Stimulated activated effector memory CD8-positive, alpha-beta T cell treated with anti-CD3 and anti-CD28 coated beads, Interleukin-12 subunit alpha, Interleukin-12 subunit beta, amount 100 ng/mL, for 72 hours (primary cell): ENCODE results near the gene PICALM.
"Not testable (repeated sequence)": the region's sequence is repeated elsewhere in the genome, so short reads cannot be mapped to it uniquely, and the experiment has no call there.

ENCODE experiments used
- ATAC-seq: fragments of 150-1000 bp; cut with Tn5 transposase; 2 replicates; pipeline ENCODE4 v1.10.0; 2021
- DNase-seq, 2 donors: peaks; one replicate each; pipeline ENCODE4 v3.0.0; 2021 to 2022; ENCODE audit warnings: low spot score in 2 of 2
- H3K27ac Mint-ChIP-seq: one replicate; pipeline ENCODE4 v1.8.0; 2022; ENCODE audit warnings: mild to moderate bottlenecking, mixed read lengths
- H3K36me3 Mint-ChIP-seq: one replicate; pipeline ENCODE4 v1.8.0; 2022; ENCODE audit warnings: mild to moderate bottlenecking, mixed read lengths
- H3K4me1 Mint-ChIP-seq: one replicate; pipeline ENCODE4 v1.8.0; 2022; ENCODE audit warnings: mixed read lengths
- H3K4me3 Mint-ChIP-seq: one replicate; pipeline ENCODE4 v1.8.0; 2022; ENCODE audit warnings: mild to moderate bottlenecking, mixed read lengths
- H3K9me3 Mint-ChIP-seq: one replicate; pipeline ENCODE4 v1.8.0; 2022; ENCODE audit warnings: mixed read lengths

Gene PICALM

DNA sequence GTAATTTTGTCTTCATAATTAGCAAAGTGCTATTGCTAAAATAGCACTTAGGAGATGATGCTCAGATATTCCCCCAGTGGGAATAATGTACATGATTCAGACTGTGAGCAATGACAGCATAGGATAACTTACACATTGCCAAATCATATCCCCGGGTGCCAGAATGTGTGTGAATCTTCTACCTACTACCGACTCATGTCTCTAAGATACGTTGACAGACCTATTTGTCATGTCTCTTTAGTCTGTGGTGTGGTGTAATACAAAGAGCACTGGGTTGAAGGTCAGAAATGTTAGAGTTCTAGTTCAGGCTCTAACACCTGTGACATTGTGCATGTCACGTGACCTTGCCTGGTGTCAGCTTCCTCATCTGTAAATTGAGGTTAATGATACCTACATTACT, 31.0 kb upstream of the PICALM start:
- ATAC-seq, result peak; percentile 91
- H3K36me3 Mint-ChIP-seq, result no peaks in the 10 kb centered on the region
- H3K4me1 Mint-ChIP-seq, result no peaks in the 10 kb centered on the region
- DNase-seq, result no peak
- no peak overlapping the region for H3K27ac Mint-ChIP-seq
- H3K4me3 Mint-ChIP-seq, result no peak overlapping the region
- no peaks in the 10 kb centered on the region for H3K9me3 Mint-ChIP-seq

DNA sequence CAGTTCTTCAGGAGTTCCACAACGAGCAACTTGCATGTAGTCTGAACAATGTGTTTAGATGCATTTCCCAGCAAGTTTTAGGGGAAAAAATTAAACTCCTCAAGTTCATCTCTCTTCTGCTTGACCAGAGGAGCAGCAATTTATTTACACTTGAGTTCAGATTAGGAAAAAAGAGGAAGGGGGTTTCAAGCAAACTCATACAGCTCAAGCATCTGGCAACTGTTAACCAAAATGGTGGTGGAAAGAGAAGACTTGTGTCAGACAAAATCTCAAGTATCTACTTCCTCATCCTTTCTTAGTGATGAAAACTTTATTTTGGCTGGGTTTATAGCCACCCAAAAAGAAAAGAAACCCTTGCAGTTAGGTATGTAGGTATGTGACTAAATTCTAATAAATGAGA, 29.1 kb upstream of the PICALM start:
- Mint-ChIP-seq H3K27ac (no peak overlapping the region), H3K4me1 (no peaks in the 10 kb centered on the region), H3K9me3 (no peaks in the 10 kb centered on the region), H3K4me3 (no peak overlapping the region), H3K36me3 (no peaks in the 10 kb centered on the region)
- DNase-seq (no peak), ATAC-seq (no peak)

DNA sequence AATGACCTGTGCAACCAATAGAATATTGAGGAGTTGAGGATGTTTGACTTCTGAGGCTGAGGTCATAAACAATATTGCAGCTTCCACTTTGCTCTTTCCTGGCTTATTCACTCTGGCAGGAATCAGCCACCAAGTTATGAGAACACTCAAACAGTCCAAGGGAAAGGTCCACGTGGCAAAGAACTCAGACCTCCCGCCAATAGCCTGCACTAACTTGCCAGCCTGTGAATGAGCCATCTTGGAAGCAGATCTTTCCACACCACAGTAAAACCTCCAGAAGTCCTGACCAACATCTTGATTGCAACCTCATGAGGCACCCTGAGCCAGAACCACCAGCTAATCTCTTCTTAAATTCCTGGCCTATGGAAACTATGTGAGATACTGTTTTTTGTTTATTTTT, 22.7 kb upstream of the PICALM start:
- Mint-ChIP-seq H3K36me3 (no peaks in the 10 kb centered on the region), H3K27ac (peak overlapping the region; percentile 48), H3K4me1 (no peaks in the 10 kb centered on the region), H3K9me3 (no peaks in the 10 kb centered on the region), H3K4me3 (no peak overlapping the region)
- no peak for DNase-seq
- no peak for ATAC-seq

DNA sequence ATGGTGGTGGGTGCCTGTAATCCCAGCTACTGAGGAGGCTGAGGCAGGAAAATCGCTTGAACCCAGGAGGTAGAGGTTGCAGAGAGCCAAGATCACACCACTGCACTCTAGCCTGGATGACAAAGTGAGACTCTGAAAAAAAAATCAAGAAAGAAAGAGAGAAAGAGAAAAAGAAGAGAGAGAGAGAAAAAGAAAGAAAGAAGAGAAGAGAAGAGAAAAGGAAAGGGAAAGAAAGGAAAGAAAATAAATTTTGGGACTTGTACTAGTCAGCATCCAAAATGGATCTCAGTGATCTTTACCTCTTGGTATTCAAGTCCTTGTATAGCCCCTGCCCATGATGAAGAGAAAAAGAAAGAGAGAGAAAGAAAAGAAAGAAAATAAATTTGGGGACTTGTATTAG, 22.2 kb upstream of the PICALM start:
- no peak for DNase-seq
- Mint-ChIP-seq H3K4me3 (no peak overlapping the region), H3K4me1 (no peaks in the 10 kb centered on the region), H3K36me3 (no peaks in the 10 kb centered on the region), H3K27ac (no peak overlapping the region), H3K9me3 (no peaks in the 10 kb centered on the region)
- no peak for ATAC-seq

DNA sequence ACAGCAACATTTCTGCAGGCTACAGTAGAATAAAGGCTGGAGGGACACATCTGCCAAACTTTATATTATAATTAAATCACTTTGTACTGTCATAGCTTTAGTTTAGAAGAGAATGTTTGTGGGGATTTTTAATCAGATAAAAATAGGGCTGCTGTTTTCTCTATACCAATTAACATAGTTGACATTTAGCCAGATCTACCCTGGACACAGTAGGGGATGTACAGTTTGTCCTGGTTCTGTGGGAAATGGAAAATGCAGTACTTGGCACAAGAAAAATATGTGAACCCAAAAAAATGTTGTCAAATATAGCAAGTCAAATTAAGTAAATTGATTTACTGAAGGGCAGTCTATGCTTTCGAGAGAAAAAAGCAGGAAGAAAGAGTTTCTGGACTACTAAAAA, 20.8 kb upstream of the PICALM start:
- Mint-ChIP-seq H3K36me3 (no peaks in the 10 kb centered on the region), H3K27ac (no peak overlapping the region), H3K4me1 (no peaks in the 10 kb centered on the region), H3K9me3 (no peaks in the 10 kb centered on the region), H3K4me3 (no peak overlapping the region)
- ATAC-seq, result no peak
- DNase-seq, result no peak

DNA sequence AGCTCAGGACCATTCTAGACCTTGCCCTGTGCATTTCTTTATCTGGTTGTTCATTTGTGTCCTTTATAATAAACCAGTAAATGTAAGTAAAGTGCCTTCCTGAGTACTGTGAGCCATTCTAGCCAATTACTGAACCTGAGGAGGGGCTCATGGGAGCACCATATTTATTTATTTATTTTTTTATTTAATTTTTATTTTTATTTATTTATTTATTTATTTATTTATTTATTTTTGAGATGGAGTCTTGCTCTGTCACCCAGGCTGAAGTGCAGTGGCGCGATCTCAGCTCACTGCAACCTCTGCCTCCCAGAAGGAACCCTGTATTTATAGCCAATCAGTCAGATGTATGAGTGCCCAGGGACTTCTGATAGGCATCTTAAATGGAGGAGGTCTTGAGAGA, 18.8 kb upstream of the PICALM start:
- not testable (repeated sequence) for H3K27ac Mint-ChIP-seq, H3K4me1 Mint-ChIP-seq, H3K9me3 Mint-ChIP-seq, H3K4me3 Mint-ChIP-seq, ATAC-seq, H3K36me3 Mint-ChIP-seq, DNase-seq

DNA sequence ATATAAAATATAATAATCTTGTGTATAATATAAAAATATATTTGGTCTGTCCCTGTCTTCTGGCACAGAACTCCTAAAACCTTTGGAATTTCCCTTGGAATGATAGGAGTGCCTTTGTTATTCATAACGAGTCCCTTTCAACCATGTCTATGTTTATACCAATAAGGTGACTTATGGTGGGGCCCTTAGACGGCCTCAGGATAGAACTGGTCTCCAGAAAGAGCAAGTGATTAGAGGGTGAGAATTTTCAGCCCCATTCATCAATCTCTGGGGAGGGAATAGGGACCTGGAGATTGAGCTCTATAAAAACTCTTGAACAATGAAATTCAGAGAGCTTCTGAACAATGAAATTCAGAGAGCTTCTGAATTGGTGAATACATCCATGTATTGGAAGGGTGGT, 18.4 kb upstream of the PICALM start:
- no peaks in the 10 kb centered on the region for H3K4me1 Mint-ChIP-seq
- no peak for DNase-seq
- no peak for ATAC-seq
- no peaks in the 10 kb centered on the region for H3K36me3 Mint-ChIP-seq
- H3K4me3 Mint-ChIP-seq, result no peak overlapping the region
- no peak overlapping the region for H3K27ac Mint-ChIP-seq
- H3K9me3 Mint-ChIP-seq, result no peaks in the 10 kb centered on the region

DNA sequence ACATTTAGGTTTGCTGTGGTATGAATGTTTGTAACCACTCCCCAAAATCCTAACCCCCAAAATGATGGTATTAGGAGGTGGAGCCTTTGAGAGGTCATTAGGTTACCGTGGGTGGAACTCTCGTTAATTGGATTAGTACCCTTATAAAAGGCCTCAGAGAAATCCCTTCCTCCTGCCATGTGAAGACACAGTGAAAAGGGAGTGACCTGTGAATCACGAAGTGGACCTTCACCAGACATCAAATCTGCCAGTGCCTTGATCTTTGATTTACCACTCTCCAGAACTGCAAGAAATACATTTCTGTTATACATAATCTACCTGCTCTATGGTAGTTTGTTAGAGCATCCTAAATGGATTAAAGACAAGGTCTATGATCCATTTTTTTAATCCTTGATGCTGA, 12.6 kb upstream of the PICALM start:
- Mint-ChIP-seq H3K4me3 (no peak overlapping the region), H3K9me3 (no peaks in the 10 kb centered on the region), H3K4me1 (no peaks in the 10 kb centered on the region), H3K27ac (no peak overlapping the region), H3K36me3 (peaks cover 6% of the 10 kb centered on the region)
- DNase-seq (no peak), ATAC-seq (no peak)

DNA sequence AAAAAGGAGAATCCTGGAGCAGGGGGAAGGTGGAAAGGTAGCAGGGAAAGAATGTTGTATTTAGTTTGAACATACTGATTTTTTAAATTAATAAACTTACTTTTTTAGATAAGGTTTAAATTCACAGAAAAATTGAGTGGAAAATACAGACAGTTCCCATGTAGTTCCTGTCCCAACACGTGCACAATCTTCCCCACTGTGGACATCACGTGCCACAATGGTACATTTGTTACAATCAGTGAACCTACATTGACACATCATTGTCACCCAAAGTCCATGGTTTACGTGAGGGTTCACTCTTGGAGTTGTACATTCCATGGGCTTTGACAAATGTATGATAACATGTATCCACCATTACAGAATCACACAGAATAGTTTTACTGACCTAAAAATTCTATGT, 10.5 kb upstream of the PICALM start:
- no peaks in the 10 kb centered on the region for H3K4me1 Mint-ChIP-seq
- H3K4me3 Mint-ChIP-seq, result no peak overlapping the region
- H3K9me3 Mint-ChIP-seq, result no peaks in the 10 kb centered on the region
- H3K36me3 Mint-ChIP-seq, result peaks cover 6% of the 10 kb centered on the region
- H3K27ac Mint-ChIP-seq, result no peak overlapping the region
- no peak for DNase-seq
- no peak for ATAC-seq

DNA sequence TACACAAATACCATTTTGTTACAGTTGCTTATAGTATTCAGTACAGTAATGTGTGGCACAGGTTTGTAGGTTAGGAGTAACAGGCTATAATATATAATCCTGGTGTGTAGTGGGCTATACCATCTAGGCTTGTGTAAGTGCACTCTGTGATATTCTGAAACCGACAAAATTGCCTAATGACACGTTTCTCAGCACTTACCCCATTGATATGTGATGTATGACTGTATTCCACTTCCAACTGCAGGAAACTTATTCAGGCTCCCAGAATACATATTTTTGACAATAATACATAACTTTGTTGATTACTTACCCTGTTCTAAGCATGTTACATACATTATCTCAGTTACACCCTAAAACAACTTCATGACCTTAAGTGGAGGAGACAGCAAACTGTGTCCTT, 5.1 kb upstream of the PICALM start:
- Mint-ChIP-seq H3K27ac (no peak overlapping the region), H3K4me3 (no peak overlapping the region)

DNA sequence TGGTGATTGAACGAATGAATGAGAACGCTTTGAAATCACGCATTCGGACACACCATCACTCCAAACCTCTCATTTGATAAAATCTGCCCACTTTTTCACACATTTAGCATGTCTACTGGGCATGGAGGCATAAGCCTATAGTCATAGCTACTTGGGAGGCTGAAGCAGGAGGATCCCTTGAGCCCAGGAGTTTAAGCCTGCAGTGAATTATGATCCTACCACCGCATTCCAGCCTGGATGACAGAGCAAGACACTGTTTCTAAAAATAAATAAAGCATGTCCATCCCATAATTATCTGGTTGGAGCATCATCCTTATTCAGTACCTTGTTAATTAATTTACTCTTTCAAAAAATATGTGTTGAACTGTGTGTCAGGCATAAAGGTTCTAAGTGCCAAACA, 3.3 kb upstream of the PICALM start:
- Mint-ChIP-seq H3K9me3 (no peaks in the 10 kb centered on the region), H3K36me3 (peaks cover 15% of the 10 kb centered on the region), H3K27ac (no peak overlapping the region), H3K4me1 (peaks cover 8% of the 10 kb centered on the region), H3K4me3 (no peak overlapping the region)
- no peak for ATAC-seq
- no peak for DNase-seq

More for the DNA sequence above, 5.1 kb upstream of the PICALM start:
- no peaks in the 10 kb centered on the region for H3K9me3 Mint-ChIP-seq
- H3K36me3 Mint-ChIP-seq, result no peaks in the 10 kb centered on the region
- DNase-seq, result no peak
- H3K4me1 Mint-ChIP-seq, result peaks cover 8% of the 10 kb centered on the region
- no peak for ATAC-seq

DNA sequence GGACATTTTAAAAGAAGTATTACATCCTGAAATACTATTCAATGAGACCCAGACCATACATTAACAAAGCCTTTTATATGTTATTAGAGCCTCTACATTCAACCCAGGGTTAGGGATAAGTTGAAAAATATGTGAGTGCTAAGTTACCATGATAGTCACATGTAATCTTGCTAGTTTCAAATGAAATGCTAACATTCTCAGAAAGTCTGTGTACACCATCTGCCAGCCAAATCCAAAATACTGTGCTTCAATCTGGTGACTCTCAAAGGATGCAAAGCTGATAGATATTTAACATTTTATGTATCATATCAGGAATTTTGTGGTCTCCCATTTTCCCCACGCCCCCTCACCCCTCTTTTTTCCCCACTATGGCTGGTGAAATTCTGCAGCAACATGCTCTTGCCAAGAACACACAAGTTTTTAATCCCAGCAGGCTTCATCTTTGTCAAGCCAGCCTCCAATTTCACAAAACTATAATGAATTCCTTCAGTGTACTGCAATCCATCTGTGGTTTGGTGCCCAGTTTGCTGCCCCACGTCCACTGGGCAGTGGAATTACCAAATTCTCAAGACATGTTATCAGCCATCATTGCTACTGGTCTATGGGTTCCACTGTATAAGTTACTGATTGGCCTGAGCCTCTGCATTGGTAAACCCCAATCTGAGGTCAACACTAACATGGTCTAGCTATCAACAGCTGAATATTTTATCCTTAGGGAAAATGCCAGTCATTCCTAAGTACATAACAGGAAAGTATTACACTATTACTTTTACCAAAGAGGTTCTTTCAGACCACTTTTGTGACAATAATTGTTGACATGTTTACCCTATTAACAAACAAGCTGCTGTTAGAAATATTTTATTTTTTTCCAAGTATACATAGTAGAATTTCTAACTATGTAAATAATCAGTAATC, 1.5 kb upstream of the PICALM start:
- peaks cover 33% of the 10 kb centered on the region for H3K36me3 Mint-ChIP-seq

DNA sequence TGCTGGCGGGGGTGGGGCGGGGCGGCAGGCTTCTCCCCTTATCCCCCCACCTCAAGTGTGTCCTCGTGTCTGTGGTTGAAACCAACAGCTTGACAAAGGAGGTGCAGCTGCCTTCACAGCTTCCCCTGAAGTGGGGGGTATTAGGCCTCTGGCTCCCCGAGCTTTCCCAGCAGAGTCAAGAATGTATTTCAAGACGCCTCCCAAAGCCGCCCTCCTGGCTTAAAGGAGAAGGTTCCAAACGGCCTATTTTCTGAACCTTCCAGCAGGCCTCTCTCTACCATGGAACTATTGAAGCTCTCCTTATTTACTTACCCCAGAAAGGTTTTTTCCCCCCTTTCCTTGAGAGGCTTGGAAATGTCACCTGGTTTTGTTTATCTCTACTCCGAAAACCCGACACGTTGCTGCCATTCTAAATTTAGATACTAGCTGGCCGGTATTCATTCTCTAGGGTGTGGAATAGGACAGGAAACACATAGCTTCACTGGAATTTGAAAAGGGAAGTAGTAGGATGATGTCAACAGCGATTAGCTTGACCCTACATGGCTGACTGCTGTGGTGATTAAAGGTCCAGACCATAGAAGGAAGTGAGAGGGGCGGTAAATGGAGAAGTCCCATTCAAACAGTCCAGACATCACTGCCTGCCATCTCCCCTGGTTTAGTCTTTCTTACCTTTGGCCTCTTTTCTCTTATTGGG, 671 bp upstream of the PICALM start:
- ATAC-seq, result no peak
- peak overlapping the region; percentile 97 for H3K27ac Mint-ChIP-seq
- peaks cover 41% of the 10 kb centered on the region for H3K36me3 Mint-ChIP-seq
- H3K4me1 Mint-ChIP-seq, result peaks cover 8% of the 10 kb centered on the region
- peak overlapping the region; percentile 99 for H3K4me3 Mint-ChIP-seq
- H3K9me3 Mint-ChIP-seq, result no peaks in the 10 kb centered on the region
- no peak for DNase-seq

More for the DNA sequence above, 1.5 kb upstream of the PICALM start:
- ATAC-seq (no peak), DNase-seq (no peak)
- peaks cover 8% of the 10 kb centered on the region for H3K4me1 Mint-ChIP-seq
- peak overlapping the region; percentile 99 for H3K4me3 Mint-ChIP-seq
- no peaks in the 10 kb centered on the region for H3K9me3 Mint-ChIP-seq
- H3K27ac Mint-ChIP-seq, result peak overlapping the region; percentile 97

DNA sequence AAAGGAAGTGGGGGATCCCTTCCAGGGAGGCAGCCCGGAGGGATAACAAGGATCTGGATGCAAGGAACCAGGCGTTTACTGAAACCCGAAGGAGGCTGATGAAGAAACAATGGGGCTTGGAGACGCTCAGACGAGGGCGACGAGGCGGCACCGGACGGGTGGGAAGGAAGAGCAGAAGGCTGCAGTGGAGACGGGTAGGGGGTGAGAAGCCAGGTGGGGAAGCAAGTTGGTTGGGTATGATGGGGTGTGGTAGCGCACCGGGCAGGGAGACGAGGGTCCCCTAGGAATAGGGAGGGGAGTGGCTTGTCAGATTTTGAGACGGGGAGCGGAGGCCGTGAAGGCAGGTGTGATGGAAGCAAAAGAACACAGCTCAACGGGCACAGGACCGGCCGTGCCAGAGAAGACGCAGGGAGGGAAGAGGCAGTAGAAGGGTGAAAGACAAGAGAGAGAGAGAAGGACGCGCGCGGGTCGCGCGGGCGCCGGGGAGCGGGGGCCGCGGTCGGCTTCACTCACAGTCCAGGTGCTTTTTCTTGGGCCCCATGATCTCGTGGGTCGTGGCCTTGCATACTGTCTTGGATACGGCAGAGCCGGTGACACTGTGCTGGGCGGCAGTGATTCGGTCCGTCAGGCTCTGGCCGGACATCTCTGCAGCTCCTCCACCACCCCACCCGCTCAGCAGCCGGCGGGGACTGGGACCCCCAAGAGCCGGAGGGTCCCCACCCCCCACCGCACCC, 579 bp downstream of the PICALM start:
- H3K36me3 Mint-ChIP-seq, result peaks cover 52% of the 10 kb centered on the region
- H3K9me3 Mint-ChIP-seq, result no peaks in the 10 kb centered on the region
- peak overlapping the region; percentile 99 for H3K4me3 Mint-ChIP-seq
- peak overlapping the region; percentile 97 for H3K27ac Mint-ChIP-seq
- ATAC-seq, result peak; percentile 52
- H3K4me1 Mint-ChIP-seq, result peaks cover 18% of the 10 kb centered on the region
- peak in 1 of 2 donors; percentile 82 for DNase-seq

DNA sequence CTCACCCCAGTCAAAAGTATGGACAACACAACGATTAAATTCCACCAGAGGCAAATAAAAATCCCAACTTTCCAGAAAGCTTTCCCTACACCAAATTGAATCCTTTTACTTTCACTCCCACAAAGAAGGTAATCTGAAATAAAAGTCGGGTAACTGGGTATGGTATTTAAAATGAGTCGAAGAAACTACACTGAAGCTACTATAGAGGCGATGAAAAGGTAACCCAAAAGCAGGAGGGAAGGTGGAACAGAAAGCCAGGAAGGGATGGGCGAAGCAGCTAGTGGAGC, 1.1 kb downstream of the PICALM start:
- H3K4me1 Mint-ChIP-seq, result peaks cover 18% of the 10 kb centered on the region
- peak overlapping the region; percentile 99 for H3K4me3 Mint-ChIP-seq
- peaks cover 52% of the 10 kb centered on the region for H3K36me3 Mint-ChIP-seq
- H3K27ac Mint-ChIP-seq, result peak overlapping the region; percentile 97
- no peak for ATAC-seq
- no peak for DNase-seq
- no peaks in the 10 kb centered on the region for H3K9me3 Mint-ChIP-seq
